OCI-LY7 (cell line): ENCODE results near the gene ARHGEF38. TPM values are rescaled to one million over a fixed set of nuclear protein-coding genes. Genes with fewer than 3 reads are reported as not detected.

ENCODE experiments used
- BruUV-seq: library from RNA; stranded (reverse); fragments of 400-500 nt; replicated peaks from 2 replicates; lab custom pipeline; 2021; lab: Mats Ljungman, UMichigan
- CTCF ChIA-PET: fragments of 300-600 bp; sonication (Branson Sonifier 250); formaldehyde crosslinking; loops from one replicate; lab custom pipeline; 2022; ENCODE audit warnings: antibody characterized with exemption; ENCODE audit not compliant: unreplicated experiment; lab: Charles Lee
- POLR2A ChIA-PET: fragments of 300-600 bp; sonication (Branson Sonifier 250); formaldehyde crosslinking; loops from one replicate; lab custom pipeline; 2022; ENCODE audit warnings: antibody characterized with exemption; lab: Charles Lee
- DNase-seq: peaks from one replicate; pipeline ENCODE4 v3.0.0-alpha.2; 2015; ENCODE audit warnings: low spot score
- H2AFZ ChIP-seq: fragments of 200-600 bp; sonication (generic), shearing (Covaris generic); 2 replicates; pipeline ENCODE4 v1.6.1; 2014; ENCODE audit warnings: mild to moderate bottlenecking, antibody characterized with exemption, low read length, moderate library complexity
- H3K27ac ChIP-seq: fragments of 200-600 bp; sonication (generic); 2 replicates; pipeline ENCODE4 v1.5.1; 2014; ENCODE audit warnings: mixed run types, low read depth, mild to moderate bottlenecking, moderate library complexity, low read length, inconsistent platforms; ENCODE audit not compliant: poor library complexity, severe bottlenecking
- H3K36me3 ChIP-seq: fragments of 200-600 bp; sonication (generic); 2 replicates; pipeline ENCODE4 v1.6.1; 2014; ENCODE audit warnings: mild to moderate bottlenecking, antibody characterized with exemption, low read length, moderate library complexity, mixed read lengths; ENCODE audit not compliant: insufficient read depth
- H3K4me1 ChIP-seq: fragments of 200-600 bp; sonication (generic); 2 replicates; pipeline ENCODE4 v1.5.1; 2014; ENCODE audit warnings: mild to moderate bottlenecking, low read length; ENCODE audit not compliant: insufficient read depth, poor library complexity, severe bottlenecking
- H3K4me2 ChIP-seq: fragments of 200-600 bp; sonication (generic); 2 replicates; pipeline ENCODE4 v1.6.1; 2014; ENCODE audit warnings: mild to moderate bottlenecking, low read length
- H3K4me3 ChIP-seq: fragments of 200-600 bp; sonication (generic); 2 replicates; pipeline ENCODE4 v1.5.1; 2014; ENCODE audit warnings: mild to moderate bottlenecking, low read depth, low read length; ENCODE audit not compliant: poor library complexity, severe bottlenecking
- H3K79me2 ChIP-seq: fragments of 200-600 bp; sonication (generic); 2 replicates; pipeline ENCODE4 v1.6.1; 2016; ENCODE audit warnings: low read depth, mild to moderate bottlenecking, low read length, moderate library complexity, mixed read lengths; ENCODE audit not compliant: insufficient read depth
- H3K9me2 ChIP-seq: fragments of 200-600 bp; sonication (generic); 2 replicates; pipeline ENCODE4 v1.6.1; 2016; ENCODE audit warnings: mild to moderate bottlenecking, low read length, mixed read lengths; ENCODE audit not compliant: insufficient read depth
- H3K9me3 ChIP-seq: fragments of 200-600 bp; sonication (generic); 2 replicates; pipeline ENCODE4 v1.6.1; 2014; ENCODE audit warnings: mild to moderate bottlenecking, mixed run types, low read length, mixed read lengths
- H4K20me1 ChIP-seq: fragments of 200-600 bp; sonication (generic); 2 replicates; pipeline ENCODE4 v1.6.1; 2014; ENCODE audit warnings: mild to moderate bottlenecking, antibody characterized with exemption, low read length, moderate library complexity, mixed read lengths; ENCODE audit not compliant: insufficient read depth
- EZH2phosphoT487 ChIP-seq: fragments of 200-600 bp; sonication (generic); IDR thresholded peaks from 2 replicates; pipeline ENCODE4 v1.6.1; 2018; ENCODE audit warnings: low read depth, borderline replicate concordance, mild to moderate bottlenecking, mixed run types, antibody characterized with exemption, low read length, moderate library complexity, mixed read lengths
- intact Hi-C: fragments of 100-400 bp; cut with micrococcal nuclease; formaldehyde crosslinking; loops from one replicate; pipeline ENCODE4 v1.10.0; 2022; ENCODE audit not compliant: unreplicated experiment
- total RNA-seq, 2 experiments: library from RNA; depleted of rRNA in 1 of 2; stranded (reverse); fragments of >200 nt in 1 of 2; shearing (Covaris generic) in 1 of 2; gene quantifications; 2 replicates each; pipeline ENCODE4 v1.2.3, GENCODE V29; 2014 to 2022
- TF ChIP-seq, protein P1 (sequence below): fragments of 200-600 bp; sonication (generic); conservative IDR thresholded peaks from 2 replicates; pipeline ENCODE4 v1.5.1; 2014; ENCODE audit warnings: mild to moderate bottlenecking, antibody characterized with exemption, low read length, moderate library complexity, mixed read lengths

ARHGEF38 gene
- total RNA-seq, 2 experiments from 2014 or later, result not detected

DNA sequence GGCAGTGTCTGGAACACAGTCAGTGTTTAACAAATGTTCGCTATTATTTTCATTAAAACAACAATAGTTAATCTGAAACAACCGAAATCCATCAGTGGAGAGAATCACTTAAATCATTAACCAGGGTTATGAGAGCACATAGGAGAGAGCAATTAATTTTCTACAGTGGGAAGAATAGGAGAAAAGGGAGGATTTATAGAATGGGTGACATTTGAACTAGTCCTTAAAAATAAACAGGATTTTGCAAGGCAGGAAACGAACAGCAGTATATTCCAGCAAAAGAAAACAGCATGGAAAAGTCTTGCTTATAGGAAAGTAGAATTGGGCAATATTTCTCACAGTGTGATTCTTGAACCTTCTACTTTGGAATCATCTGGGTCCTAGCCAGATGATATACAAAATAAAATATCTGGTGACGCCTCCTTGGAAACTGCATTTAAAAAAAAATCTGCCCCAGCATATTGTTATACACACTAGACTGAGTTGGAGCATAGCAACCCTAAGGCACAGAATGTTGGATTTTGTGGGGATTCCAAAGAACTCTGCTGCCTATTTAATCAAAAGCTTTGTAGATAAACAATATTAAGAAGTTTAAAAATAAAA is 100.0 kb downstream of the ARHGEF38 start:
- H4K20me1 ChIP-seq, result no peaks in the 10 kb centered on the region
- H3K9me2 ChIP-seq, result no peaks in the 10 kb centered on the region
- CTCF ChIA-PET, result no interaction called here
- DNase-seq, result no peak
- H3K36me3 ChIP-seq, result no peaks in the 10 kb centered on the region
- H3K4me3 ChIP-seq, result no peak overlapping the region
- no peaks in the 10 kb centered on the region for H3K9me3 ChIP-seq
- BruUV-seq, result no TSS peak
- POLR2A ChIA-PET, result no interaction called here
- no peak overlapping the region for H3K4me2 ChIP-seq
- no peaks in the 10 kb centered on the region for H3K79me2 ChIP-seq
- no peak overlapping the region for H3K27ac ChIP-seq
- H2AFZ ChIP-seq, result no peak overlapping the region
- no peaks in the 10 kb centered on the region for H3K4me1 ChIP-seq
- intact Hi-C loops, result no loop called here
- no peak for TF ChIP-seq EZH2phosphoT487
- TF ChIP-seq, protein P1, sequence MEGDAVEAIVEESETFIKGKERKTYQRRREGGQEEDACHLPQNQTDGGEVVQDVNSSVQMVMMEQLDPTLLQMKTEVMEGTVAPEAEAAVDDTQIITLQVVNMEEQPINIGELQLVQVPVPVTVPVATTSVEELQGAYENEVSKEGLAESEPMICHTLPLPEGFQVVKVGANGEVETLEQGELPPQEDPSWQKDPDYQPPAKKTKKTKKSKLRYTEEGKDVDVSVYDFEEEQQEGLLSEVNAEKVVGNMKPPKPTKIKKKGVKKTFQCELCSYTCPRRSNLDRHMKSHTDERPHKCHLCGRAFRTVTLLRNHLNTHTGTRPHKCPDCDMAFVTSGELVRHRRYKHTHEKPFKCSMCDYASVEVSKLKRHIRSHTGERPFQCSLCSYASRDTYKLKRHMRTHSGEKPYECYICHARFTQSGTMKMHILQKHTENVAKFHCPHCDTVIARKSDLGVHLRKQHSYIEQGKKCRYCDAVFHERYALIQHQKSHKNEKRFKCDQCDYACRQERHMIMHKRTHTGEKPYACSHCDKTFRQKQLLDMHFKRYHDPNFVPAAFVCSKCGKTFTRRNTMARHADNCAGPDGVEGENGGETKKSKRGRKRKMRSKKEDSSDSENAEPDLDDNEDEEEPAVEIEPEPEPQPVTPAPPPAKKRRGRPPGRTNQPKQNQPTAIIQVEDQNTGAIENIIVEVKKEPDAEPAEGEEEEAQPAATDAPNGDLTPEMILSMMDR, result no peak

DNA sequence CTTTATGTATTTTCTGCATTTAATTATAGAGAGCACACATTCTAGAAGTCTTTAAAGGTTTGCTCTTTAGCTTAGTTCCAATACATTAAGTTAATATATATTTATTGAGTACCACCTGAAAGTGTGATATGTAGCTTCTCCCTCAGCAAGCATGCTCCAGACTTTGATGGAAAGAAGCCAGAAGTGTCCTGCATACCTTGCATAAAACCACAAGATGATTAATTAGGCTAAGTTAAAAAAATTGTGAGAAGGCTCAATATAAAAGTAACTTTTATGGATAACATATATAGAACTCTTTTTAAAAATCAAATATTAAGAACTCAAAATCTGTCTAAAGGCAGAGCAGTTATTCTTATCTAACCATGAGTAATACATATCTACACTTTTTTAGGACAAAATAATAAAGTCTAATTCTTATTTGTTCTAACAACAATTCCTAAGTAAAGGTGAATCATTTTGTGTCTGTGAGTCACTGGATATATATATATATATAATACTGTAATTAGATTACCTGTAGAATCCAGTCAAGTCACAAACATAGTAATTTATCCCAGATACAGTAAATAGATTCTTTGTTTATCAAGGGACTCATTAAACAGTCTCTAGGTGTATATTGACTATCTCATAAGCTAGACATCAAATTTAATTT is 104.8 kb downstream of the ARHGEF38 start:
- no TSS peak for BruUV-seq
- no peak overlapping the region for H3K27ac ChIP-seq
- no peak overlapping the region for H2AFZ ChIP-seq
- POLR2A ChIA-PET, result interaction anchor here (0.7 kb wide), 1 partner anchor 254 kb away, joined by 3 read pairs; no protein-coding TSS in a partner anchor
- no peak overlapping the region for H3K4me3 ChIP-seq
- no peaks in the 10 kb centered on the region for H3K79me2 ChIP-seq
- H4K20me1 ChIP-seq, result no peaks in the 10 kb centered on the region
- H3K9me2 ChIP-seq, result 0 out of 2 replicates have a peak, but pooled peaks cover 5% of the 10 kb centered on the region
- intact Hi-C loops, result no loop called here
- no peaks in the 10 kb centered on the region for H3K36me3 ChIP-seq
- no peaks in the 10 kb centered on the region for H3K4me1 ChIP-seq
- no peak for DNase-seq
- CTCF ChIA-PET, result no interaction called here
- no peak overlapping the region for H3K4me2 ChIP-seq
- no peak for TF ChIP-seq EZH2phosphoT487
- TF ChIP-seq, protein P1, result no peak
- no peaks in the 10 kb centered on the region for H3K9me3 ChIP-seq

DNA sequence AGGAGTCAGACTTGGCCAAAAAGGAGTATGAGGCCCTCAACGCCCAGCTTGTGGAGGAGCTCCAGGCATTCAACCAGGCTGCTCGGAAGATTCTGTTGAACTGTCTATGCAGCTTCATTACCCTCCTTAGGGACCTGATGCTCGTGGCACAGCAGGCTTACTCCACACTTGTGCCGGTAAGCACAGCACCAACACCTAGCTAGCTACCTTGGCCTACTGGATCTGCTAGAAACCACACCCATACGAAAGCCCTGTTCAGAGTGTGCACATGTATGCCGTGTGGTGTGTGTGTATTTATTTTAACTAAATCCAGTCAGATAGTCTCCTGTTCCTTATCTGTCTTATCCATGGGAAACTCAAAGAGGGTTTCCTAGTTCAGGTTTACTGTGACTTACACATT is 106.8 kb downstream of the ARHGEF38 start:
- TF ChIP-seq, protein P1, result no peak
- no peak for TF ChIP-seq EZH2phosphoT487
- no peak for DNase-seq

More for the DNA sequence above, 106.8 kb downstream of the ARHGEF38 start:
- Histone ChIP-seq H3K79me2 (no peaks in the 10 kb centered on the region), H2AFZ (no peak overlapping the region), H3K4me1 (no peaks in the 10 kb centered on the region), H3K9me2 (0 out of 2 replicates have a peak, but pooled peaks cover 6% of the 10 kb centered on the region), H3K4me3 (no peak overlapping the region), H3K4me2 (no peak overlapping the region), H3K9me3 (no peaks in the 10 kb centered on the region), H3K36me3 (no peaks in the 10 kb centered on the region), H4K20me1 (no peaks in the 10 kb centered on the region), H3K27ac (no peak overlapping the region)
- ChIA-PET POLR2A (interaction anchor here (0.7 kb wide), 1 partner anchor 758 kb away, joined by 3 read pairs; no protein-coding TSS in a partner anchor), CTCF (no interaction called here)
- no TSS peak for BruUV-seq
- intact Hi-C loops, result no loop called here
